ENCODE data around the gene SKI. TPM values are rescaled to one million over a fixed set of nuclear protein-coding genes. Genes with fewer than 3 reads are reported as not detected.

SKI gene
- 48.5 TPM for polyA plus RNA-seq (ENCODE audit: insufficient read length)
- long read RNA-seq, donor 1, full-length matches to known transcripts = 8 of 26 reads
- long read RNA-seq, donor 1, partial matches to known transcripts = 13 of 26 reads
- long read RNA-seq, donor 1, other reads (novel, unspliced or antisense) = 5 of 26 reads
- long read RNA-seq, donor 2, full-length matches to known transcripts = 2 of 2 reads
- long read RNA-seq, donor 2, partial matches to known transcripts = 0 of 2 reads
- long read RNA-seq, donor 2, other reads (novel, unspliced or antisense) = 0 of 2 reads
- long read RNA-seq, donor 3, full-length matches to known transcripts = 3 of 3 reads
- long read RNA-seq, donor 3, partial matches to known transcripts = 0 of 3 reads
- long read RNA-seq, donor 3, other reads (novel, unspliced or antisense) = 0 of 3 reads
- long read RNA-seq, donor 4 = 0 reads
- long read RNA-seq, donor 5, full-length matches to known transcripts = 2 of 2 reads
- long read RNA-seq, donor 5, partial matches to known transcripts = 0 of 2 reads
- long read RNA-seq, donor 5, other reads (novel, unspliced or antisense) = 0 of 2 reads
- long read RNA-seq, donor 6, full-length matches to known transcripts = 3 of 16 reads
- long read RNA-seq, donor 6, partial matches to known transcripts = 13 of 16 reads
- long read RNA-seq, donor 6, other reads (novel, unspliced or antisense) = 0 of 16 reads
- long read RNA-seq, donor 7, full-length matches to known transcripts = 4 of 11 reads
- long read RNA-seq, donor 7, partial matches to known transcripts = 7 of 11 reads
- long read RNA-seq, donor 7, other reads (novel, unspliced or antisense) = 0 of 11 reads
- long read RNA-seq, donor 8, full-length matches to known transcripts = 1 of 1 reads
- long read RNA-seq, donor 8, partial matches to known transcripts = 0 of 1 reads
- long read RNA-seq, donor 8, other reads (novel, unspliced or antisense) = 0 of 1 reads

DNA sequence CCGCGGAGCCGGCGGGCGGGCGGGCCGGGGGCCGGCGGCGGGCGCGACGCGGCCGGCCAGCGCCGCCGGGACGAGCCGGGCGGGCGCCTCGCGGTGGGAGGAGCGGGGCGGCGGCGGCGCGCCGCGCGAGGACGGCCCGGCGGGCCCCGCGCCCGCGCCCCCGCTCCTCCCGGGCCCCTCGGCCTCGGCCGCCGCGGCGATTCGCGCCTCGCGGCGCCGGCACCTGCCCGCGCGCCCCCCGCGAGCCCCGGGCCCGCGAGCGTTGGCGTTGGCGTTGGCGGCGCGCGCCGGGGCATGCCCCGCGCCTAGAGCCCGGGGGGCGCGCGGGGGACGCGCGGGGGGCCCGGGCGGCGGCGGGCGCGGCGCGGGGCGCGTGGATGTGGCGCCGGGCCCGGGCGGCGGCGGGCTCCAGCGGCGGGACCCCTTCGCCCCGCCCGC, at the start of gene SKI:
Gene SKI (plus strand): TSS at position 163 of the 438 bp plus-strand sequence. CDS start 448 bp downstream, outside the sequence.
- no peak for DNase-seq

DNA sequence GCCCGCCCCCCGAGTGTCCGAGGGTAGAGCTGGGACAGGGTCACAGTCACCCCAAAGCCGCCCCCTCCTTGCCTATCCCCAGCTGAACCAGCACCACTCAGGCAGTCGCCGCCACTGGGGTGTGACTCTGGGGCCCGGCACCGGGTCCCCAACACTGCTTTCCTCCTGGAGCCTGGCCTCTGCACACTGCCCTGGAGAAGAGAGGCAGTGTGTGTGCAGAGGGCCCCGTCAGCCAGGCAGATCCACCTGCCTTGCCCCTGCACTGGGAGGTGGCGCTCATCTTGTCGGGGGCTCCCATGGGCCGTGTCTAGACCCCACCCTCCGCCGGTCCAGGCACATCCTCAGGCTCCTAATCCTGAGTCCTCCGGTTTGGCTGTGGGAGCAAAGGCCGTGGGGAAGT, 49.2 kb upstream of the SKI start:
- no peak for DNase-seq

DNA sequence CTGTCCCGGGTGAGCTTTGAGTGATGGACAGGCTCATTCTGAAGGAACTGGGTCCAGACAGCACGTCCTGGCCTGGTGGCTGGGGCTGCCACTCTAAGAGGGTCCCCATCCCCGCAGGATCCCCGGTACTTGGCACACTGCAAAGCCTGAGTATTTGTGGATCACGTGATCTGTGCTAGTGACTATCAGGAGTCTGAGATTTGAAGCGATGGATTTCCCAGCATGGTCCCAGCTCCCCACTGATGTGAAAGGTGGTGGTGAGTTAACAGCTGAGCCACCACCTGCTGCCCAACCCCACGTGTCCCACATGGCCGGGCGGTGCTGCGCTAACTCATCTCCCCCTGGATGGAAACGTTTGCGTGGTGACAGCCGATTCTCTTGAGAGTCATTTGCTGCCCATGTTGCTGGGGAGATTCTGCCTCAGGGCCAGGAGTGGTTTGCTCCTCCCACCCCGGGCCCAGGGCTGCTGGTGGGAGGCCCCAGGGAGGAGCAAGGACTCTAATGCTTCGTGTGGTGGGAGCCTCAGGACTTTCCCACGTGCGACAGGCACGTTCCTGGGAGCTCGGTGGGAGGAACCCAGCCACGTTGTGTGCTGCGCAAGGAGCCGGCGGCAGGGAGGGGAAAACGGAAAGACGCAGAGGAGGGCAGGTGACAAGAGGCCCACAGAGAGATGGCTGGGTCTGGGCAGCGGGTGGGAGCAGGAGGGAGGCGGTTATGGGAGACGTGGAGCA, 48.7 kb upstream of the SKI start:
- DNase-seq = no peak

DNA sequence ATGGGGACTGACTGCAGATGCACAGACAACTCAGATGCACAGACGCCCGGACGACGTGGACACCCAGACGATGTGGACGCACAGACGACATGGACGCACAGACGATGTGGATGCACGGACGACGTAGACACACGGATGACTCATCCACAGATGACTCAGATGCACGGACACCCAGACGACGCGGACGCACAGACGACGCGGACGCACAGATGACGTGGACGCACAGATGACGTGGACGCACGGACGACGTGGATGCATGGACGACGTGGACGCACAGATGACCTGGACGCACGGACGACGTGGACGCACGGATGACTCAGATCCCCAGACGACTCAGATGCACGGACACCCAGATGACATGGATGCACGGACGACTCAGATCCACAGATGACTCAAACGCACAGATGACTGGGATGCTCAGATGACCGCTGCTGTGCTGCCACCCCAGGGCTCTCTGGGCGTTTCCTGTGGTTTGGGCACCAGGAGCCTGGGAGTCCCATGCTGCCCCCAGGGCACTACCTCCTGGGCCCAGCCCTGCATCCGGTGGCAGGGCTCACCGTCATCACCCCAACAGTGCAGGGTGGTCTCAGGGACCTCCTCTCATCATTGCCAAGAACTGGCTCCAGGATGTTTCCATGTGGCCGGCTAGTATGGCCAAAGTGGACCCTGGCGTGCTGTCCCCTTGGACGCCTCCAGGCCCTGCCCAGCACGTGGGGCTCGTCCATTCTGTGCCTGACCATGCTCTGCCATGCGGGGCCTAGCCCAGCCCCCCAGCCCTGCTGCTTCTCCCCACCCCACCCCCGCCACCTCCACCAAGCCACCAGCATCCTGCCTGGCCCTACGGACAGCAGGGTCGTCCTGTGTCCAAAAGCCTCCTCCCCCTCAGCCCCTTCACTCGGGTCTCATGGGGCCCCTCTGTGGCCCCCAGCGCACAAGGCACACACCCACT, 47.5 kb upstream of the SKI start:
- no peak for DNase-seq

DNA sequence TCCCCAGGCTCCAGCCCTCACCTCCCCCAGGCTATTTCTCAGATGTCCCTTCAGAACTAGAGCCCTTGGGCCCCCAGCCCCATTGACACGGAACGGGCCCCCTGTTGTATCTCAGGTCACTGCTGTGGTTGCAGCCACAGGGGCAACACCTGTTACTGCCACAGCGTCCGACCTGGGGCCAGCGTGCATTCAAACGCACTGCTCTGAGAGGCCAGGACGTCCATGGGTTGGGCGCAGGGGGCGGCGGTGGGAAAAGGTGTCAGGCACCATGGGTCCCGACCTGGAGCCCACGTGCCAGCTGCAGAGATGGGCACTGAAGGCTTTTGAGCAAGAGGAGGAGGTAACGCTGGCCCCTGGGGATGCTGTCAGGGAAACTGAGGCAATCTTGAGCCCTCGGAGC, 46.8 kb upstream of the SKI start:
- DNase-seq = no peak

DNA sequence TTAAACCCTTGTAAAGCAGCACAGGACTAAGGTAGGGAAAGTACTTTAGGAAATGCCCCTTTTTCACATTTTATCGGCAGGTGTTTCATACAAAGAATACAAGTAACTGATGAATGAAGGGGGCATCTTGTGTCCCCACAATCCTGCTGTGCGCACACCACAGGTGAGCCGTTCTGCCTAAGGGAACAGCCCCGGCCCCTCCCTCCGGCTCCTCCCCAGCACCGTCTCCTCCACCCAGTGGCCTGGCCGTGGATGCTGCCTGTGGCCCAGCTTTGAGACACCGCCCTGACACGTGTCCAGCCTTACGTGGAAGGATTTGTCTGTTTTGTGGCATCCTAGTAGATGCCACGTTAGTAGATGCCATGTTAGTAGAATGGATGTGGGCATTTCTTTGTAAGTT, 46.4 kb upstream of the SKI start:
- no peak for DNase-seq

DNA sequence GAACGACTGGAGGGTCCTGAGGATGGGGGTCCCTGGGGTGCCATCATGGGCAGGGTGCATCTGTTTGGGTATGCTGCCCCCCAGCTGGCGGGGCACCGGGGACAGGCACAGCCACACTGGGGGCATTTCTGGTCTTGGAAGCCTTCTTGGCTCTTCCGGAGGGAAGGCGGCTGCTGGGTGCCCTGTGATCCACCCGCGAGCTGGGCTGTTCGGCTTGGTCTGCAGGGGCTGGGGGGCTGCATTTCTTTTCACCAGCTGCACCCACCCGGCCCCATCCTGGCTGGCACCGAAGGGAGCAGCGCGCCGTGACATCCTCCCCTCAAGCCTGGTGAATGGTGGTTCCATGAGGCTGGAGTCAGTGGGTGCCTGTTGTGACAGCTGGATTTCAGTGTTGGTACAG, 45.7 kb upstream of the SKI start:
- no peak for DNase-seq

DNA sequence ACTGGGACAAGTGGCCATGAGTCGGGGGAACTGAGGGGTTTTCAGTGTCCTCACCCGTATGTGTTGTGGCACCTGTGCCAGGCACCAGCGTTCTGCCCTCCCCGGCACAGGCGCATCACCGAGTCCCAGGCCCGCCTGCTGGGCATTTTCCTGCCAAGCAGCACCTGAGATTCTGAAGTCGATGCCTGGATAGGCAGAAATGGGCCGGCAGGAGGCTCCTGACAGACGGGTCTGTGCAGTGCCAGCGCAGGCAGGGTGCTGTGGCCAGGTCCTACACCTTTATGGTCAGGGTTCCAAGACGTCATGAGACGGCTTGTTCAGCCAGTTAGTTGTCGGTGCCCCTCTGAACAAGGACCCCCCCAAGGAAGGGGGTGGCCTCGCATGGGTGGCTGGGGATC, 44.2 kb upstream of the SKI start:
- DNase-seq = no peak

DNA sequence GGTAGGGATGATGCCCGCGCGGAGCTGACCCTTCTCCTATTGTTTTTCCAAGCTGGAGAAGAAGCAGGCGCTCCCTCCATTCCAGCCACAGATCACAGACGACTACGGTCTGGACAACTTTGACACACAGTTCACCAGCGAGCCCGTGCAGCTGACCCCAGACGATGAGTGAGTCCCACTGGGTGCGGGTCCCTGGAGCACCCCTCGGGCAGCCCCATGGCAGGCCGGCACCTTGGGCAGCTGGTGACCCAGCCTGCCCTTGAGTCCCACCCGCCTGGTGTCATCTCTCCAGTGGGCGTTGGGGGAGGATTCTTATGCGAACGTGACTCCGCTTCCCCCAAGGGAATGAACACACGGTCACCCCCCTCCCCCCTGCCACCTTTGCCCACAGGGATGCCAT, 43.6 kb upstream of the SKI start:
- no peak for DNase-seq

DNA sequence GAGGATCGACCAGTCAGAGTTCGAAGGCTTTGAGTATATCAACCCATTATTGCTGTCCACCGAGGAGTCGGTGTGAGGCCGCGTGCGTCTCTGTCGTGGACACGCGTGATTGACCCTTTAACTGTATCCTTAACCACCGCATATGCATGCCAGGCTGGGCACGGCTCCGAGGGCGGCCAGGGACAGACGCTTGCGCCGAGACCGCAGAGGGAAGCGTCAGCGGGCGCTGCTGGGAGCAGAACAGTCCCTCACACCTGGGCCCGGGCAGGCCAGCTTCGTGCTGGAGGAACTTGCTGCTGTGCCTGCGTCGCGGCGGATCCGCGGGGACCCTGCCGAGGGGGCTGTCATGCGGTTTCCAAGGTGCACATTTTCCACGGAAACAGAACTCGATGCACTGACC, 43.2 kb upstream of the SKI start:
- DNase-seq = no peak

DNA sequence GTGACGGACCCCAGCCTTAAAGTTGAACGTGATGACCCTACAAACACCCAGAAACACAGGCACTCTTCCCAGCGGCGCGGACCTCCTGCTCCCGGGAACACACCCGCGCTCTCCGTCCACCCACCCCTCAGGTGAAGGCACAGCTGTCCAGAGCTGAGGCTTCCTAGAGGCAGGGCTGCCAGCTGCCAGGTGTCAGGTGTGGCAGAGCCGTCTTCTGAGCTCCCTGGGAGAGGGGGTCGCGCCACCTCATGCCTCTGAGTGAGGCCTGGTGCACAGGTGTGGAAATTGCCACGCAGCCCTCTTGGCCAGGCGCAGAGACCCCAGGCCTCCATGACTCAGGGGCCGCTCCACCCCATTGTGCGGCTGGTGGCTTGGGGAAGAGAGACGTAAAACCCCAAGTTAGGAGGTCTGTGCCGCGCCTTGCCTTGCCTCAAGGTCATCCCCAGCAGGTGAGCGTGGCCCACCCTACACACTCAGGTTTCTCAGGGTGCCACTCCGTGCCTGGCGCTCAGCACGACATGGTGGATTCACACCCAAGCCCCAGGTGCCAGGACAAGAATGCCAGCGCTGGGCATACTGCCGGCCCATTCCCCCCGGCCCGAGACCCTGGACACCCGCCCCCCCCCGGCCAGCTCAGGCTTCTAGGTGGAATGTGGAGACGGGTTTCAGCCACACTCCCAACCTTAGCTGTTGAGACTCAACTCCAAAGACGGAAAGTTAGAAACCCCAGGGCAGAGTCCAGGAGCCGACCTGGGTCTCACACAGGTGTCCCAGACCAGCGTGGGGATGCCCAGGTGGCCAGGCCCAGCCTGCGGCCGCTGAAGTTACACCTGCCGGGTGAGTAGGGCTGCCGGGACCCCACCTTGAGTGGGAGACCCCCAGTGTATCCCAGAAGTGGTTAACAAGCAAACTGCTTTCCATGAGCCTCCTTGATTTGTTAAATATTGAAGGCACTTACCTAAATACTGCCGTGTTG, 42.0 kb upstream of the SKI start:
- DNase-seq = no peak

DNA sequence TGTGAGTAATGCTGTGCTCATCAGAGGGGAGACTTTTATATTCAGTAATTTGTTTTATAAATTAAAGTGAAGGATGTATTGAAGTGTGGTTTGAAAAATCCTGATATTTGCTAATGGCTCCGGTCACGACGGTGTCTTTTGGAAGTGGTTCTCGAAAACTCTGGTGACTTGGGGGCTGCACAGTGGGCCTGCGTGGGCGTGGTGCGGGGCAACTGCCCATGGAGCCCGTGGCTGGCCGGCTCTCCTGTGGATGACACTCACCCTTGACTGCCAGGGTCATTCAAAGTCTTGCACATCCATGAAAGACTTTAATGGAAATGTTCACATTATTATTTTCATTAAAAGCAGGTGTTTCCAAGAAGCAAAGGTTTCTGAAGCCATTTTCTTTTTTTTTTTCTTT, 41.2 kb upstream of the SKI start:
- DNase-seq = no peak

DNA sequence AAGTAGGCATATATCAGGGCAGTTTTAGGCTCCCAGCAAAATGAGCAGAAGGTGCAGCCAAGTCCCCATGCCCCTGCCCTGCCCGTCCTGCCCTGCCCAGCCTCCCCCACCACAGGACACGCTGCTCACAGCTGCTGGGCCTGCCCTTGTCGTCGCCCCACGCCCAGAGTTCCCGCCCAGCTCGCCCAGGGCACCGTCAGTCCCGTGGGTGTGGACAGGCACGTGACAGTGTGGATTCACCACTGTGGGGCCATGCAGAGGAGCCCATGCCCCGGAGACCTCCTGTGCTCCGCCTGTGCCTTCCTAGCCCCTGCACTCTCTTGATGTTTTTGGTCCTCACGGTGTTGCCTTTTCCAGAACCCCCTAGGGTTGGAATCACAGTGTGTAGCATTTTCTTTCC, 40.5 kb upstream of the SKI start:
- no peak for DNase-seq

DNA sequence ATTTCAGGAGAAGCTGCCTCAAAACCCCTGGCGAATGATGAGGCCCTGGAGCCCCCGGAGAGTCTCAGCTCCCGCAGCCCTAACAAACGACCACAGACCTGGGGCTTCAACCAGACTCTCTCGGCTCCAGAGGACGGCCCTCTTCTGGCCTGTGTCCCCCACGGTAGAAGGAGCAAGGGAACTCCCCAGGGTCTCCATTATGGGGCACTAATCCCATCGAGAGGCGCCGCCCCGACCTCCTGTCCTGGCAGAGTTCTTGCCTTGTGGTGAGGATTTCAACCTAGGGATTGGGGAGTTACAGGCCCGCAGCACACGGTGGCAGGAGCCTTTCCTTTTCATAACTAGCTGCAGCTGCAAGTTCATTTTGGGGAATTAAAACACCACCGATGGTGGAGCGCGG, 39.8 kb upstream of the SKI start:
- DNase-seq = no peak

DNA sequence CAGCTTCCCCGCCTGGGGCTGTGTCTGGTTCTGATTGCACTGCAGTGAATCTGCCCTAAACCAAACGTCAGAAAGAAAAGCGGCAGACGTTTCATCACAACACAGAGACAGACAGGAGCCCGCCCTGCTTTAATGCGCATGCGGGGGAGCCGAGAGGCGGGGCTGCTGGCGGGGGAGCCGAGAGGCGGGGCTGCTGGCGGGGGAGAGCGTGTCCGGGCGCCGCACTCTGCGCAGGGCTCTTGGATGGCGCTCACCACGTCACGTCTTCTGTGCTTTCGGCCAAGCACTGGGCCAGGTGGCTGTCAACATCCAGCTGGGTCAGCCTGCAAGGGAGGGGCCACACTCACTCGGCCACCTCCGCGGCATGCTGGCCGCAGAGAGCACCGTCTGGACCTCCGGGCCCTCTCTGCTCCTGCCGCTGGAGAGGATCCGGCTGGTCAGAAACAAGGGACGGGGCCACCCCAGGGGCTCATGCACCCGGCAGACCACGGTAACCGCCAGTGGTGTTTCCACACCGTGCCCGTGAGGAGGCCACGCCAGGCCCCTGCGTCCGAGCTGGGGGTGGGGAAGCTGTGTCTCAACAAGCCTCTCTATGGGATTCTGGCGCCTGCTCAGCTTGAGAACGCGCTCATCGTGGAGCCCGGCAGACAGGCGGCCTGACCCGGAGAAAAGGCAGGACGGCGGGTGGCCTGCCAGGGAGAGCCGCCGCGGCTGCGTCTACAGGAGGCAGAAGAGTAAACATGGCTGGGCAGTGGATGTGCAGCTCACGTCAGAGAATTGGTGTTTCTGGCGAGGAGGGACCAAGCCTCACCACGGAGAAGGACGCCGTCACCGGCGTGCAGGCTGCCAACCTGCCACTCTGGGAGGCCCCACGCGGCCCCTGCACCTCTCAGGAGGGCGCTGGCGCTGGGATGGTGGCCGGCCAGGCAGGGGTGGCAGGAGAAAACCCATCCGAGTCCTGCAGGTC, 38.4 kb upstream of the SKI start:
- peak; percentile 92 for DNase-seq

DNA sequence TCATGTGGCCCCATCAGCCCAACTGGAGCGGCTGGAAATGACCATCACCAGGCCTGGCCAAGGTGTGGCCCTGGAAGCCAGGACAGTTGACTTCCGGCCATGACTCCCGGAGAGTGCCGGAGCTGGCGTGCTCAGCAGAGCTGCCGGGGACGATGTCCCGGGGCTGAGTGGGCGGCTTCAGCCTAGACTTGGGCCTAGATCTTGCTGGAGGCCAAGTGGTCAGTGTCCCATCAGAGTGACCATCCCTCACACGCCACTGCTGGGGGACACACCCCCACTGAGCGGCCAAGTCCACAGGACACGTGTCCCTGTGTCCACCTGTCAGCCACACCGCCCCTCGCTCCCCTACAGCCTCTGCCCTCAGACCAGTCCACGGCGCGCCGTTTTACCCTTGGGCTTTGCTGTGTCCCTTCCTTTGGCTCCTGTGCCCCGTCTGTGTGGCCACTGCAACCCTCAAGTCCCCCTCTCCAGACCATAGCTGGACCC, 37.6 kb upstream of the SKI start:
- DNase-seq = no peak

DNA sequence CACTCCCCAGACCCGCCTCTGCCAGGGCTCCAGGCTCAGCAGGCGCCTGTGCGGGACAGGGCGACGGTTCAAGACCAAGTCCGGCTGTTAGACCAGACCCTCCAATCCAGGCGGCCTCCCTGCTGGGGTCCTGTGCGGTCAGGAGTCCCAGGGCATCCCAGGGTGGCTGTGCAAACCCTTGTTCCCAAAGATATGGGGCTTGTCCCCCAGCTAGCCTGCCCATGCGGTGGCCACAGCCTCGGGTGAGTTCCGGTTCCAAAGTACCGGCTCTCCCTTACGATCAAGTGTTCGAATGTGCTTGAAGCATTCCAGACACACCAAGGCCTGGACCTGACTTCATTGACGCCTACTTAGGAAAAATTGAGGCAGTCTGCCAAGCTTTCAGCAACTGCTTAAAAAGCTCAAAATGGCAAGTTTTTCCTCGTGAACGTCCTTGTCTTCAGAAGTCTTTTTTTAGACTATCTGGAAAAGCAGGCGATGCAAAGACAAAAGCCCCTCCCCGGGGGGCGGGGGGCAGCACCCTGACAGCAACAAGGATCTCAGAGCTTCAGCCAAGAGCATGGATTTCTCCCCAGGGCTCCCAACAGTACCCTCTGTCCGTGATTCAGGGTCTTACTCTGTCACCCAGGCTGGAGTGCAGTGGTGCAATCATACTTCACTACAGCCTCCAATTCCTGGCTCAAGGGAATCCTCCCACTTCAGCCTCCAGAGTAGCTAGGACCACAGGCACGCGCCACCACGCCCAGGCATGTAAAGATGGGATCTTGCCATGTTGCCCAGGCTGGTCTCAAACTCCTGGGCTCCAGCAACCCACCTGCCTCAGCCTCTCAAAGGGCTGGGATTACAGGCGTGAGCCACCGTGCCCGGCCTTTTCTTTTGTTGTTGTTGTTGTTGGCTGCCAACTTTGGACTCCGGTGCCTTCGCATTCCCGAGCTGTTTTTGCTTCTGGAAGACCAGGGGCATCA, 35.8 kb upstream of the SKI start:
- no peak for DNase-seq
